ENCODE results near the gene MRC1. TPM values are rescaled to one million over a fixed set of nuclear protein-coding genes. Genes with fewer than 3 reads are reported as not detected.

MRC1 gene
- total RNA-seq, 2 donors from 2014 or later, result 52.1 to 82.5 TPM

- intact Hi-C loops (cut with DNase I), result no loop called here
- no peak for ATAC-seq
- DNase-seq, result no peak
Observed at GRCh38 chr10:17792991-17793390, 16.2 kb upstream of the MRC1 start.

- intact Hi-C loops (cut with DNase I), result no loop called here
- DNase-seq (no peak), ATAC-seq (peak in 1 of 2 donors; percentile 48)
Observed at GRCh38 chr10:17793823-17794644, 15.1 kb upstream of the MRC1 start.

- intact Hi-C loops (cut with DNase I), result no loop called here
- DNase-seq (no peak), ATAC-seq (no peak)
Observed at GRCh38 chr10:17795083-17795482, 14.1 kb upstream of the MRC1 start.

GRCh38 chr10:17795813-17796594, 13.1 kb upstream of the MRC1 start:
- intact Hi-C loops (cut with DNase I), result no loop called here
- DNase-seq (no peak), ATAC-seq (no peak)

- DNase-seq (no peak), ATAC-seq (no peak)
- intact Hi-C loops (cut with DNase I), result no loop called here
Observed at GRCh38 chr10:17801507-17801906, 7.6 kb upstream of the MRC1 start.

GRCh38 chr10:17802350-17802749, 6.8 kb upstream of the MRC1 start:
- intact Hi-C loops (cut with DNase I), result no loop called here
- ATAC-seq (no peak), DNase-seq (no peak)

GRCh38 chr10:17802976-17803375, 6.2 kb upstream of the MRC1 start:
- ATAC-seq (peak; percentile 23 to 82), DNase-seq (no peak)
- intact Hi-C loops (cut with DNase I), result no loop called here

- DNase-seq (no peak), ATAC-seq (no peak)
- intact Hi-C loops (cut with DNase I), result no loop called here
Observed at GRCh38 chr10:17805330-17805729, 3.8 kb upstream of the MRC1 start.

- no peak for ATAC-seq
- intact Hi-C loops (cut with DNase I), result no loop called here
- no peak for DNase-seq
Observed at GRCh38 chr10:17805921-17806577, 3.1 kb upstream of the MRC1 start.

- DNase-seq (no peak), ATAC-seq (no peak)
- intact Hi-C loops (cut with DNase I), result no loop called here
Observed at GRCh38 chr10:17811146-17811865, 2.2 kb downstream of the MRC1 start.

GRCh38 chr10:17814973-17815372, 5.8 kb downstream of the MRC1 start:
- ATAC-seq (peak in 1 of 2 donors; percentile 44), DNase-seq (no peak)
- intact Hi-C loops (cut with DNase I), result no loop called here

GRCh38 chr10:17816199-17816598, 7.1 kb downstream of the MRC1 start:
- DNase-seq, result no peak
- intact Hi-C loops (cut with DNase I), result no loop called here
- peak; percentile 15 to 40 for ATAC-seq

GRCh38 chr10:17817316-17817715, 8.2 kb downstream of the MRC1 start:
- no peak for DNase-seq
- intact Hi-C loops (cut with DNase I), result no loop called here
- no peak for ATAC-seq

- no peak for ATAC-seq
- DNase-seq, result no peak
- intact Hi-C loops (cut with DNase I), result no loop called here
Observed at GRCh38 chr10:17817790-17818189, 8.6 kb downstream of the MRC1 start.

GRCh38 chr10:17819836-17820235, 10.7 kb downstream of the MRC1 start:
- no peak for DNase-seq
- ATAC-seq, result no peak
- intact Hi-C loops (cut with DNase I), result no loop called here

- DNase-seq, result no peak
- intact Hi-C loops (cut with DNase I), result no loop called here
- ATAC-seq, result no peak
Observed at GRCh38 chr10:17820943-17821342, 11.8 kb downstream of the MRC1 start.

- no peak for DNase-seq
- no peak for ATAC-seq
- intact Hi-C loops (cut with DNase I), result no loop called here
Observed at GRCh38 chr10:17821893-17822292, 12.7 kb downstream of the MRC1 start.

GRCh38 chr10:17831341-17831740, 22.2 kb downstream of the MRC1 start:
- intact Hi-C loops (cut with DNase I), result no loop called here
- ATAC-seq (no peak), DNase-seq (no peak)

GRCh38 chr10:17831896-17832295, 22.7 kb downstream of the MRC1 start:
- ATAC-seq (no peak), DNase-seq (no peak)
- intact Hi-C loops (cut with DNase I), result no loop called here
